ENCODE results near the gene CR1L.
"Not testable (repeated sequence)": the region's sequence is repeated elsewhere in the genome, so short reads cannot be mapped to it uniquely, and the experiment has no call there.

DNA sequence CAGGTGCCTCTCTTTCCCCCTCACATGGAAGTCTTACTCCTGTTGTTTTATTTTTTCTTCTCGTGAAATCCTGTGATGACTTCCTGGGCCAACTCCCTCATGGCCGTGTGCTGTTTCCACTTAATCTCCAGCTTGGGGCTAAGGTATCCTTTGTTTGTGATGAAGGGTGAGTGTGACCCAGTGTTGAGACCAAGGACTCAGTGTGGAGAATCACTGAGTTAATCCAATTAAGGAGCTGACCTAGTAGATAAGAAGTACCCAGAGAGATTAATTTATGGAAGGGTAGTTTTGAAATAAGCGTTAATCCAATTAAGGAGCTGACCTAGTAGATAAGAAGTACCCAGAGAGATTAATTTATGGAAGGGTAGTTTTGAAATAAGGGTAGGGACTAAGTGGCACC lies 67.8 kb downstream of the CR1L start:
- TF ChIP-seq, protein P1, sequence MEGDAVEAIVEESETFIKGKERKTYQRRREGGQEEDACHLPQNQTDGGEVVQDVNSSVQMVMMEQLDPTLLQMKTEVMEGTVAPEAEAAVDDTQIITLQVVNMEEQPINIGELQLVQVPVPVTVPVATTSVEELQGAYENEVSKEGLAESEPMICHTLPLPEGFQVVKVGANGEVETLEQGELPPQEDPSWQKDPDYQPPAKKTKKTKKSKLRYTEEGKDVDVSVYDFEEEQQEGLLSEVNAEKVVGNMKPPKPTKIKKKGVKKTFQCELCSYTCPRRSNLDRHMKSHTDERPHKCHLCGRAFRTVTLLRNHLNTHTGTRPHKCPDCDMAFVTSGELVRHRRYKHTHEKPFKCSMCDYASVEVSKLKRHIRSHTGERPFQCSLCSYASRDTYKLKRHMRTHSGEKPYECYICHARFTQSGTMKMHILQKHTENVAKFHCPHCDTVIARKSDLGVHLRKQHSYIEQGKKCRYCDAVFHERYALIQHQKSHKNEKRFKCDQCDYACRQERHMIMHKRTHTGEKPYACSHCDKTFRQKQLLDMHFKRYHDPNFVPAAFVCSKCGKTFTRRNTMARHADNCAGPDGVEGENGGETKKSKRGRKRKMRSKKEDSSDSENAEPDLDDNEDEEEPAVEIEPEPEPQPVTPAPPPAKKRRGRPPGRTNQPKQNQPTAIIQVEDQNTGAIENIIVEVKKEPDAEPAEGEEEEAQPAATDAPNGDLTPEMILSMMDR (IDR thresholded peaks at IDR 0.05 in 8 of 11, conservative IDR thresholded peaks at IDR 0.05 in 3 of 11): not testable (repeated sequence)
- TF ChIP-seq POLR2A, POLR2AphosphoS5 (IDR thresholded peaks at IDR 0.05): not testable (repeated sequence)
